ENCODE data around the gene LRRC36. TPM values are rescaled to one million over a fixed set of nuclear protein-coding genes. Genes with fewer than 3 reads are reported as not detected.

LRRC36 gene
- total and polyA plus RNA-seq, 9 of the 15 experiments (the other 6 are each of a cell fraction or from before 2014, with no cell fraction given) = 0.09 to 0.40 (median 0.17) TPM; not detected in 1

DNA sequence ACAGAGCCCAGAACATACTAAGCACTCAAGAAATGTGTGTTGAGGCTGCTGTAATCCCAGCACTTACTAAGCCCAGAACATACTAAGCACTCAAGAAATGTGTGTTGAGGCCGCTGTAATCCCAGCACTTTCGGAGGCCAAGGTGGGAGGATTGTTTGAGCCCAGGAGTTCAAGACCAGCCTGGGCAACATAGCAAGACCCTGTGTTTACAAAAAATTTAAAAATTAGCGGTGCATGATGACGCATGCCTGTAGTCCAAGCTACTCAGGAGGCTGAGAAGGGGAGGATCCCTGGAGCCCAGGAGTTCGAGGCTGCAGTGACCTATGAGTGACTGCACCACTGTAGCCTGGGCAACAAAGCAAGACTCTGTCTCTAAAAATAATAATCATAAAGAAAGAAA is 96.4 kb downstream of the LRRC36 start:
- ChIA-PET POLR2A (interaction anchor here (0.6 to 0.8 kb wide), 3 partner anchors 45 to 138 kb away, joined by 3 read pairs; no protein-coding TSS in a partner anchor), CTCF (ENCODE audit: low intra/inter-chr PET ratio) (no interaction called here)
- no peak overlapping the region for H3K4me2 ChIP-seq (ENCODE audit: insufficient read depth, low read length)
- ATAC-seq (no peak), DNase-seq (ENCODE audit: extremely low read depth in 1 of 4, low spot score in 3 of 4) (no peak), FAIRE-seq (no peak)
- no peaks in the 10 kb centered on the region for H3K9me3 ChIP-seq (replicated peaks; ENCODE audit: control insufficient read depth, insufficient read depth, low read depth, low read length)
- H2AFZ ChIP-seq (ENCODE audit: low read depth, low read length) = no peak overlapping the region; the same call in 1 of the 2 replicates
- peaks cover 0 to 2% of the 10 kb centered on the region in 2 experiments; a peak in 2 of 5 replicates for H3K4me1 ChIP-seq (replicated peaks in 1 of 2; ENCODE audit: control insufficient read depth in 2 of 2, insufficient read depth in 2 of 2, low read length in 2 of 2)
- H3K79me2 ChIP-seq (ENCODE audit: control insufficient read depth, insufficient read depth, low read length) = no peaks in the 10 kb centered on the region
- intact Hi-C loops (cut with micrococcal nuclease) = loop anchor here (10.0 kb wide), 1 partner anchor 92 kb away; no protein-coding TSS in a partner anchor
- no peaks in the 10 kb centered on the region; the same call in 1 of the 2 replicates for H4K20me1 ChIP-seq (replicated peaks; ENCODE audit: control insufficient read depth, insufficient read depth, low read length)
- no peak overlapping the region for H3K4me3 ChIP-seq
- no peaks in the 10 kb centered on the region for H3K9me1 ChIP-seq (ENCODE audit: control insufficient read depth, insufficient read depth, low read length)
- peaks cover 5 to 18% of the 10 kb centered on the region in 2 experiments; a peak in 4 of 5 replicates for H3K27me3 ChIP-seq (ENCODE audit: control insufficient read depth in 2 of 2, insufficient read depth in 2 of 2, low read length in 2 of 2)
- in situ Hi-C loops (cut with MboI) = loop anchor here (25.0 kb wide), 1 partner anchor 461 kb away; the partner anchor contains the start of gene CES3
- no peak overlapping the region for H3K27ac ChIP-seq (ENCODE audit: extremely low read depth, low read depth, low read length)
- 20% methylated on average over 5 of the region's 5 CpGs for WGBS (ENCODE audit: insufficient coverage, low coverage, missing lambda C conversion rate)
- no peaks in the 10 kb centered on the region for H3K36me3 ChIP-seq (ENCODE audit: control insufficient read depth, insufficient read depth, low read length)
- H3K9ac ChIP-seq (ENCODE audit: insufficient read depth in 1 of 2, low read depth in 2 of 2, low read length in 2 of 2) = no peak overlapping the region
- TF ChIP-seq ZBTB33 (CRISPR knock-in tag; IDR thresholded peaks at IDR 0.05) (peak; percentile 66; the same call in 1 of the 2 replicates), MAZ (CRISPR knock-in tag; conservative IDR thresholded peaks at IDR 0.05 in 1 of 2, IDR thresholded peaks at IDR 0.05 in 1 of 2) (no peak), ZNF121 (CRISPR knock-in tag; conservative IDR thresholded peaks at IDR 0.05) (peak; percentile 81)
- TF ChIP-seq, protein P1, sequence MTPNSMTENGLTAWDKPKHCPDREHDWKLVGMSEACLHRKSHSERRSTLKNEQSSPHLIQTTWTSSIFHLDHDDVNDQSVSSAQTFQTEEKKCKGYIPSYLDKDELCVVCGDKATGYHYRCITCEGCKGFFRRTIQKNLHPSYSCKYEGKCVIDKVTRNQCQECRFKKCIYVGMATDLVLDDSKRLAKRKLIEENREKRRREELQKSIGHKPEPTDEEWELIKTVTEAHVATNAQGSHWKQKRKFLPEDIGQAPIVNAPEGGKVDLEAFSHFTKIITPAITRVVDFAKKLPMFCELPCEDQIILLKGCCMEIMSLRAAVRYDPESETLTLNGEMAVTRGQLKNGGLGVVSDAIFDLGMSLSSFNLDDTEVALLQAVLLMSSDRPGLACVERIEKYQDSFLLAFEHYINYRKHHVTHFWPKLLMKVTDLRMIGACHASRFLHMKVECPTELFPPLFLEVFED (CRISPR knock-in tag; conservative IDR thresholded peaks at IDR 0.05) = no peak
- TF ChIP-seq, protein P2, sequence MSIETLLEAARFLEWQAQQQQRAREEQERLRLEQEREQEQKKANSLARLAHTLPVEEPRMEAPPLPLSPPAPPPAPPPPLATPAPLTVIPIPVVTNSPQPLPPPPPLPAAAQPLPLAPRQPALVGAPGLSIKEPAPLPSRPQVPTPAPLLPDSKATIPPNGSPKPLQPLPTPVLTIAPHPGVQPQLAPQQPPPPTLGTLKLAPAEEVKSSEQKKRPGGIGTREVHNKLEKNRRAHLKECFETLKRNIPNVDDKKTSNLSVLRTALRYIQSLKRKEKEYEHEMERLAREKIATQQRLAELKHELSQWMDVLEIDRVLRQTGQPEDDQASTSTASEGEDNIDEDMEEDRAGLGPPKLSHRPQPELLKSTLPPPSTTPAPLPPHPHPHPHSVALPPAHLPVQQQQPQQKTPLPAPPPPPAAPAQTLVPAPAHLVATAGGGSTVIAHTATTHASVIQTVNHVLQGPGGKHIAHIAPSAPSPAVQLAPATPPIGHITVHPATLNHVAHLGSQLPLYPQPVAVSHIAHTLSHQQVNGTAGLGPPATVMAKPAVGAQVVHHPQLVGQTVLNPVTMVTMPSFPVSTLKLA (conservative IDR thresholded peaks at IDR 0.05) = no peak
- no TSS peak for BruUV-seq (replicated peaks)

Measured in K562 (cell line).